Lung (tissue), 12 donors: ENCODE measurements around the gene FAM107A. TPM values are rescaled to one million over a fixed set of nuclear protein-coding genes. Genes with fewer than 3 reads are reported as not detected.

Experiments used
- ATAC-seq: fragments of 200-7000 bp; cut with Tn5 transposase; one replicate; pipeline ENCODE4 v1.9.1; 2020; ENCODE audit warnings: moderate number of reproducible peaks; ENCODE audit not compliant: insufficient read depth, low FRiP score
- DNase-seq, 3 donors: peaks; one replicate each; pipeline ENCODE4 v3.0.0-alpha.2; 2013 to 2017
- H3K27ac ChIP-seq, 2 donors: one replicate each; pipeline ENCODE4 v1.5.1; 2013; ENCODE audit warnings: mild to moderate bottlenecking in 2 of 2, moderate library complexity in 2 of 2, control low read depth in 1 of 2, inconsistent platforms in 1 of 2, low read depth in 1 of 2, low read length in 1 of 2
- H3K27me3 ChIP-seq, 3 donors: one replicate each; pipeline ENCODE4 v1.5.1; 2013; ENCODE audit warnings: low read length in 2 of 3; ENCODE audit not compliant: control insufficient read depth in 3 of 3, insufficient read depth in 3 of 3
- H3K36me3 ChIP-seq, 4 donors: one replicate each; pipeline ENCODE4 v1.5.1; 2013; ENCODE audit warnings: low read length in 4 of 4, mild to moderate bottlenecking in 1 of 4, moderate library complexity in 1 of 4; ENCODE audit not compliant: control insufficient read depth in 4 of 4, insufficient read depth in 4 of 4
- H3K4me1 ChIP-seq, 5 donors: one replicate each; pipeline ENCODE4 v1.5.1; 2013; ENCODE audit warnings: low read length in 5 of 5, mild to moderate bottlenecking in 2 of 5, moderate library complexity in 1 of 5; ENCODE audit not compliant: control insufficient read depth in 5 of 5, insufficient read depth in 5 of 5
- H3K4me3 ChIP-seq: one replicate; pipeline ENCODE4 v1.5.1; 2013; ENCODE audit warnings: mild to moderate bottlenecking, control low read depth, moderate library complexity
- H3K9ac ChIP-seq, 2 donors: one replicate each; pipeline ENCODE4 v1.5.1; 2013; ENCODE audit warnings: low read length in 2 of 2, control low read depth in 1 of 2; ENCODE audit not compliant: insufficient read depth in 1 of 2
- H3K9me3 ChIP-seq, 4 donors: one replicate each; pipeline ENCODE4 v1.5.1; 2013; ENCODE audit warnings: low read length in 3 of 4, mild to moderate bottlenecking in 1 of 4, moderate library complexity in 1 of 4; ENCODE audit not compliant: control insufficient read depth in 4 of 4, insufficient read depth in 3 of 4
- CTCF ChIP-seq: IDR thresholded peaks from 2 replicates; pipeline ENCODE4 v1.5.1; 2012; ENCODE audit warnings: mild to moderate bottlenecking; ENCODE audit errors: control extremely low read depth, extremely low read depth
- WGBS, 2 donors: extraction: QIAGEN DNeasy Blood & Tissue Kit; methylation state at CpG; one replicate each; pipeline ENCODE4 v1.1.7; 2013; 5-methylcytosine and 5-hydroxymethylcytosine counted together
- polyA plus RNA-seq, 2 donors: library from polyadenylated mRNA; stranded (reverse); fragments of 200-250 nt; gene quantifications; one replicate each; pipeline ENCODE4 v1.2.1, GENCODE V29; 2013
- total RNA-seq, 2 donors: library from RNA; depleted of rRNA in 1 of 2; stranded (reverse); fragments of >200 nt in 1 of 2; gene quantifications; one replicate each; pipeline ENCODE4 v1.2.1, GENCODE V29; 2014 to 2021
- donor health status: control.
- donor health status: control.
- donor health status: Bipolar disorder and iron deficiency.
- donor health status: healthy.
- donor health status: DM: yes; HTN: yes; CAD: no.

The FAM107A gene
- total and polyA plus RNA-seq, 4 donors = 4.2 to 83.6 (median 34.7) TPM

- no peak overlapping the region for H3K27ac ChIP-seq
Observed at GRCh38 chr3:58572634-58573230, 4.5 kb downstream of the FAM107A start.

GRCh38 chr3:58572013-58572633 lies 5.1 kb downstream of the FAM107A start:
- Histone ChIP-seq H3K9ac (no peak overlapping the region), H3K4me1 (peaks cover 4 to 22% (median 8%) of the 10 kb centered on the region in 5 donors), H3K4me3 (no peak overlapping the region), H3K27ac (no peak overlapping the region), H3K27me3 (peaks cover 0 to 4% (median 0%) of the 10 kb centered on the region in 3 donors), H3K9me3 (no peaks in the 10 kb centered on the region), H3K36me3 (peaks cover 0 to 2% (median 0%) of the 10 kb centered on the region in 4 donors)
- WGBS, 2 donors = 88 to 89% methylated on average over 13 of the region's 13 CpGs
- ATAC-seq (no peak), DNase-seq (no peak)
- no peak for TF ChIP-seq CTCF

More at GRCh38 chr3:58572634-58573230, 4.5 kb downstream of the FAM107A start:
- H3K4me3 ChIP-seq = no peak overlapping the region
- peaks cover 4 to 27% (median 8%) of the 10 kb centered on the region in 5 donors for H3K4me1 ChIP-seq
- ATAC-seq (no peak), DNase-seq (no peak)
- H3K36me3 ChIP-seq = peaks cover 0 to 2% (median 0%) of the 10 kb centered on the region in 4 donors
- peaks cover 0 to 4% (median 0%) of the 10 kb centered on the region in 3 donors for H3K27me3 ChIP-seq
- H3K9ac ChIP-seq = no peak overlapping the region
- 95 to 99% methylated on average over 7 of the region's 7 CpGs for WGBS, 2 donors
- no peak for TF ChIP-seq CTCF
- no peaks in the 10 kb centered on the region for H3K9me3 ChIP-seq

DNA sequence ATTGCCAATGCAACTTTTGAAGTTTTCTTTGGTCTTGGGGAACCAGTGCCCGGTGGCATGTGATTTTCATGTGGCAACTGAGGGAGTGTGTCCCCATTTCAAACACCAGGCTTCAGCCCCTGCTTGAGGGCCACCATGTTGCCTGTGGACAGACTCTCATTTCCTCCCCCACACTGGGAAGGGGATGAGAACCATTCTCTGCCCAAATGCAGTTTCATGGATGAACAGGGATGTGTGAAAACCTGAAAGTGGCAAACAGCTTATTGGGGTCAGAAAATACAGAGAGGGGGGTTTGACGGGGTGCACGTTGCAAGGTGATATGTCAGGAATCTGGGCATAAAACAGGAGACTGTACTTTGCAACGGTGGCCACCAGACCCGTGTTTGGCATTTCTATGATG lies 6.3 kb downstream of the FAM107A start:
- peaks cover 0 to 8% (median 0%) of the 10 kb centered on the region in 4 donors for H3K36me3 ChIP-seq
- H3K9me3 ChIP-seq = no peaks in the 10 kb centered on the region
- ATAC-seq = no peak
- DNase-seq = no peak
- H3K27me3 ChIP-seq = no peaks in the 10 kb centered on the region
- H3K9ac ChIP-seq = no peak overlapping the region
- 92 to 95% methylated on average over 5 of the region's 5 CpGs for WGBS, 2 donors
- no peak overlapping the region for H3K4me3 ChIP-seq
- no peak for TF ChIP-seq CTCF
- H3K4me1 ChIP-seq = peaks cover 4 to 16% (median 8%) of the 10 kb centered on the region in 5 donors
- no peak overlapping the region for H3K27ac ChIP-seq
